Activated CD8-positive, alpha-beta memory T cell treated with anti-CD3 and anti-CD28 coated beads, Interleukin-2, amount 10 ng/mL, durations not matched to agents 7 days and 5 days (primary cell): ENCODE measurements around the gene KATNAL2. TPM values are rescaled to one million over a fixed set of nuclear protein-coding genes. Genes with fewer than 3 reads are reported as not detected.
"Not testable (repeated sequence)": the region's sequence is repeated elsewhere in the genome, so short reads cannot be mapped to it uniquely, and the experiment has no call there.

Experiments used
- ATAC-seq: fragments of 150-1000 bp; cut with Tn5 transposase; one replicate; pipeline ENCODE4 v1.10.0; 2021; ENCODE audit warnings: moderate library complexity
- CTCF ChIA-PET: fragments of 350-600 bp; sonication (Branson Sonifier 250); formaldehyde crosslinking; loops from one replicate; lab custom pipeline; 2021; ENCODE audit warnings: antibody characterized with exemption; lab: Charles Lee
- DNase-seq: peaks from one replicate; pipeline ENCODE4 v3.0.0-alpha.2; 2020
- H3K27ac Mint-ChIP-seq: one replicate; pipeline ENCODE4 v1.8.0; 2021; ENCODE audit warnings: mild to moderate bottlenecking, mixed read lengths
- H3K27me3 Mint-ChIP-seq: one replicate; pipeline ENCODE4 v1.8.0; 2021; ENCODE audit warnings: mixed read lengths
- H3K36me3 Mint-ChIP-seq: one replicate; pipeline ENCODE4 v1.8.0; 2021; ENCODE audit warnings: mild to moderate bottlenecking, mixed read lengths
- H3K4me1 Mint-ChIP-seq: one replicate; pipeline ENCODE4 v1.8.0; 2021; ENCODE audit warnings: mixed read lengths
- H3K4me3 Mint-ChIP-seq: one replicate; pipeline ENCODE4 v1.8.0; 2021; ENCODE audit warnings: mild to moderate bottlenecking, moderate library complexity, mixed read lengths
- H3K9me3 Mint-ChIP-seq: one replicate; pipeline ENCODE4 v1.8.0; 2022; ENCODE audit warnings: low read depth, mixed read lengths
- total RNA-seq, 2 experiments: library from RNA; stranded (reverse); gene quantifications; one replicate each; pipeline ENCODE4 v1.2.3, GENCODE V29; 2021

The KATNAL2 gene
- total RNA-seq, 2 experiments from 2014 or later = 0.45 to 0.79 TPM

- H3K27ac Mint-ChIP-seq, H3K4me3 Mint-ChIP-seq, H3K36me3 Mint-ChIP-seq, ATAC-seq, DNase-seq, CTCF ChIA-PET, H3K27me3 Mint-ChIP-seq, H3K9me3 Mint-ChIP-seq, H3K4me1 Mint-ChIP-seq: not testable (repeated sequence)
These were observed 113.5 kb downstream of the KATNAL2 start for GRCh38 chr18:47030887-47031286.

GRCh38 chr18:47032945-47033344, 115.5 kb downstream of the KATNAL2 start:
- ATAC-seq (no peak), DNase-seq (no peak)
- Mint-ChIP-seq H3K4me1 (no peaks in the 10 kb centered on the region), H3K4me3 (no peak overlapping the region), H3K27me3 (peaks cover 8% of the 10 kb centered on the region), H3K36me3 (no peaks in the 10 kb centered on the region), H3K27ac (no peak overlapping the region), H3K9me3 (no peaks in the 10 kb centered on the region)
- CTCF ChIA-PET = no interaction called here

- not testable (repeated sequence) for ATAC-seq
These were observed 117.2 kb downstream of the KATNAL2 start for GRCh38 chr18:47034591-47034990.

GRCh38 chr18:47035156-47035671, 117.8 kb downstream of the KATNAL2 start, which contains the start of gene ELOA2:
Gene ELOA2, minus strand, starts transcription at chr18:47035621. Its CDS starts 357 bp downstream, at chr18:47035264.
- no peak within 1 kb of the TSS for H3K4me3 Mint-ChIP-seq

More at GRCh38 chr18:47034591-47034990, 117.2 kb downstream of the KATNAL2 start:
- H3K4me3 Mint-ChIP-seq, DNase-seq, H3K36me3 Mint-ChIP-seq, H3K27ac Mint-ChIP-seq, H3K9me3 Mint-ChIP-seq, H3K4me1 Mint-ChIP-seq, CTCF ChIA-PET: not testable (repeated sequence)
- peaks cover 20% of the 10 kb centered on the region for H3K27me3 Mint-ChIP-seq

GRCh38 chr18:47036298-47036874, 119.0 kb downstream of the KATNAL2 start:
- CTCF ChIA-PET = no interaction called here
- peaks cover 26% of the 10 kb centered on the region for H3K27me3 Mint-ChIP-seq
- DNase-seq = no peak
- no peak overlapping the region for H3K27ac Mint-ChIP-seq
- H3K4me3 Mint-ChIP-seq = no peak overlapping the region
- H3K4me1 Mint-ChIP-seq = no peaks in the 10 kb centered on the region
- no peaks in the 10 kb centered on the region for H3K36me3 Mint-ChIP-seq
- no peak for ATAC-seq
- no peaks in the 10 kb centered on the region for H3K9me3 Mint-ChIP-seq

More at GRCh38 chr18:47035156-47035671, 117.8 kb downstream of the KATNAL2 start, which contains the start of gene ELOA2:
- H3K27ac Mint-ChIP-seq = no peak within 1 kb of the TSS
- H3K36me3 Mint-ChIP-seq = no peaks in the 10 kb centered on the region
- no peak for ATAC-seq
- no peaks in the 10 kb centered on the region for H3K4me1 Mint-ChIP-seq
- DNase-seq = no peak
- CTCF ChIA-PET = no interaction called here
- peaks cover 23% of the 10 kb centered on the region for H3K27me3 Mint-ChIP-seq
- no peaks in the 10 kb centered on the region for H3K9me3 Mint-ChIP-seq

GRCh38 chr18:47036927-47037578, 119.7 kb downstream of the KATNAL2 start:
- H3K4me1 Mint-ChIP-seq = no peaks in the 10 kb centered on the region
- CTCF ChIA-PET = no interaction called here
- ATAC-seq = no peak
- no peak overlapping the region for H3K27ac Mint-ChIP-seq
- no peaks in the 10 kb centered on the region for H3K9me3 Mint-ChIP-seq
- no peak for DNase-seq
- H3K4me3 Mint-ChIP-seq = no peak overlapping the region
- no peaks in the 10 kb centered on the region for H3K36me3 Mint-ChIP-seq
- peaks cover 31% of the 10 kb centered on the region for H3K27me3 Mint-ChIP-seq

- H3K36me3 Mint-ChIP-seq = no peaks in the 10 kb centered on the region
- no peak overlapping the region for H3K27ac Mint-ChIP-seq
- DNase-seq (no peak), ATAC-seq (no peak)
- H3K4me1 Mint-ChIP-seq = no peaks in the 10 kb centered on the region
- CTCF ChIA-PET = no interaction called here
- no peak overlapping the region for H3K4me3 Mint-ChIP-seq
- H3K27me3 Mint-ChIP-seq = peaks cover 36% of the 10 kb centered on the region
- no peaks in the 10 kb centered on the region for H3K9me3 Mint-ChIP-seq
These were observed 123.6 kb downstream of the KATNAL2 start for GRCh38 chr18:47040982-47041381.

- H3K27me3 Mint-ChIP-seq = peaks cover 23% of the 10 kb centered on the region
- H3K4me3 Mint-ChIP-seq = no peak overlapping the region
- no peaks in the 10 kb centered on the region for H3K9me3 Mint-ChIP-seq
- no peak for ATAC-seq
- no peak for DNase-seq
- no peaks in the 10 kb centered on the region for H3K4me1 Mint-ChIP-seq
- H3K36me3 Mint-ChIP-seq = no peaks in the 10 kb centered on the region
- H3K27ac Mint-ChIP-seq = no peak overlapping the region
- CTCF ChIA-PET = interaction anchor here (0.6 to 1.4 kb wide), 3 partner anchors 12 to 156 kb away, joined by 3 to 4 read pairs (median 4); no protein-coding TSS in a partner anchor
These were observed 133.1 kb downstream of the KATNAL2 start for GRCh38 chr18:47050468-47050867.

GRCh38 chr18:47054369-47054768, 137.0 kb downstream of the KATNAL2 start:
- H3K4me1 Mint-ChIP-seq = no peaks in the 10 kb centered on the region
- DNase-seq = no peak
- H3K4me3 Mint-ChIP-seq = no peak overlapping the region
- peaks cover 23% of the 10 kb centered on the region for H3K27me3 Mint-ChIP-seq
- H3K27ac Mint-ChIP-seq = no peak overlapping the region
- no peaks in the 10 kb centered on the region for H3K36me3 Mint-ChIP-seq
- ATAC-seq = no peak
- no peaks in the 10 kb centered on the region for H3K9me3 Mint-ChIP-seq
- CTCF ChIA-PET = interaction anchor here (1.1 kb wide), 1 partner anchor 700 kb away, joined by 3 read pairs; no protein-coding TSS in a partner anchor

- Mint-ChIP-seq H3K27me3 (peaks cover 2% of the 10 kb centered on the region), H3K27ac (no peak overlapping the region)
- CTCF ChIA-PET = interaction anchor here (1.5 kb wide), 1 partner anchor 12 kb away, joined by 4 read pairs; no protein-coding TSS in a partner anchor
These were observed 145.1 kb downstream of the KATNAL2 start for GRCh38 chr18:47062471-47062870.

GRCh38 chr18:47063096-47063495, 145.7 kb downstream of the KATNAL2 start:
- H3K27ac Mint-ChIP-seq = no peak overlapping the region
- CTCF ChIA-PET = interaction anchor here (1.5 kb wide), 1 partner anchor 12 kb away, joined by 4 read pairs; no protein-coding TSS in a partner anchor
- DNase-seq (no peak), ATAC-seq (no peak)
- H3K27me3 Mint-ChIP-seq = peaks cover 3% of the 10 kb centered on the region
- no peaks in the 10 kb centered on the region for H3K36me3 Mint-ChIP-seq
- no peaks in the 10 kb centered on the region for H3K9me3 Mint-ChIP-seq
- no peak overlapping the region for H3K4me3 Mint-ChIP-seq
- H3K4me1 Mint-ChIP-seq = no peaks in the 10 kb centered on the region

More at GRCh38 chr18:47062471-47062870, 145.1 kb downstream of the KATNAL2 start:
- DNase-seq = no peak
- Mint-ChIP-seq H3K4me3 (no peak overlapping the region), H3K9me3 (no peaks in the 10 kb centered on the region), H3K4me1 (no peaks in the 10 kb centered on the region), H3K36me3 (no peaks in the 10 kb centered on the region)
- ATAC-seq = no peak

GRCh38 chr18:47067648-47068047, 150.2 kb downstream of the KATNAL2 start:
- DNase-seq (no peak), ATAC-seq (no peak)
- CTCF ChIA-PET = no interaction called here
- no peaks in the 10 kb centered on the region for H3K9me3 Mint-ChIP-seq
- no peaks in the 10 kb centered on the region for H3K36me3 Mint-ChIP-seq
- H3K27ac Mint-ChIP-seq = no peak overlapping the region
- no peaks in the 10 kb centered on the region for H3K4me1 Mint-ChIP-seq
- H3K4me3 Mint-ChIP-seq = no peak overlapping the region
- peaks cover 22% of the 10 kb centered on the region for H3K27me3 Mint-ChIP-seq

- no peak overlapping the region for H3K4me3 Mint-ChIP-seq
- CTCF ChIA-PET = interaction anchor here (1.7 kb wide), 1 partner anchor 674 kb away, joined by 4 read pairs; no protein-coding TSS in a partner anchor
- H3K27ac Mint-ChIP-seq = no peak overlapping the region
- H3K27me3 Mint-ChIP-seq = peaks cover 18% of the 10 kb centered on the region
- DNase-seq (no peak), ATAC-seq (no peak)
- no peaks in the 10 kb centered on the region for H3K9me3 Mint-ChIP-seq
- H3K36me3 Mint-ChIP-seq = no peaks in the 10 kb centered on the region
- H3K4me1 Mint-ChIP-seq = peaks cover 7% of the 10 kb centered on the region
These were observed 157.9 kb downstream of the KATNAL2 start for GRCh38 chr18:47075098-47075883.
